Measurements from ENCODE around the gene ONECUT2.

ONECUT2 gene

GRCh38 chr18:57438743-57439608 is 3.8 kb downstream of the ONECUT2 start:
- Histone ChIP-seq H3K27me3 (ENCODE audit: control insufficient read depth in 1 of 2, insufficient read depth in 2 of 2, low read length in 2 of 2) (peaks cover 78 to 90% of the 10 kb centered on the region in 2 donors), H3K4me1 (ENCODE audit: control insufficient read depth, insufficient read depth, low read length) (peaks cover 52% of the 10 kb centered on the region), H3K27ac (ENCODE audit: low read length) (no peak overlapping the region), H3K9me3 (ENCODE audit: control insufficient read depth in 2 of 2, low read length in 2 of 2) (no peaks in the 10 kb centered on the region), H3K9ac (ENCODE audit: low read length in 2 of 2) (no peak overlapping the region), H3K4me3 (ENCODE audit: low read length in 2 of 2) (no peak overlapping the region), H3K36me3 (ENCODE audit: control insufficient read depth in 2 of 2, insufficient read depth in 2 of 2, low read length in 2 of 2) (no peaks in the 10 kb centered on the region)

- Histone ChIP-seq H3K27me3 (ENCODE audit: control insufficient read depth in 1 of 2, insufficient read depth in 2 of 2, low read length in 2 of 2) (peaks cover 73 to 90% of the 10 kb centered on the region in 2 donors), H3K4me1 (ENCODE audit: control insufficient read depth, insufficient read depth, low read length) (peaks cover 46% of the 10 kb centered on the region), H3K9ac (ENCODE audit: low read length in 2 of 2) (no peak overlapping the region), H3K4me3 (ENCODE audit: low read length in 2 of 2) (peak overlapping the region in 1 of 2 donors; percentile 19), H3K36me3 (ENCODE audit: control insufficient read depth in 2 of 2, insufficient read depth in 2 of 2, low read length in 2 of 2) (no peaks in the 10 kb centered on the region), H3K27ac (ENCODE audit: low read length) (no peak overlapping the region), H3K9me3 (ENCODE audit: control insufficient read depth in 2 of 2, low read length in 2 of 2) (no peaks in the 10 kb centered on the region)
Measured at GRCh38 chr18:57439609-57439968, 4.4 kb downstream of the ONECUT2 start.

DNA sequence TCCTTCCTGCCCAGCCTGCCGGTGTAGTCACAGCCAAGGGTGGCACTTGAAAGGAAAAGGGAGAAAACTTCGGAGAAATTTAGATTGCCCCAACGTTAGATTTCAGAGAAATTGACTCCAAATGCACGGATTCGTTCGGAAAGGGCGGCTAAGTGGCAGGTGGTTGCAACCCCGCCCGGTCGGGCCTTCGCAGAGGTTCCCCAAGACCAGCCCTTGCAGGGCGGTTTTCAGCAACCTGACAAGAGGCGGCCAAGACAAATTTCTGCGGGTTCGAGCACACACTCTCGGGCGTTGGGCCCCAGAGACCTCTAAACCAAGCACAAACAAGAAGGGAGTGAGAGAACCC is 4.8 kb downstream of the ONECUT2 start:
- peaks cover 69 to 89% of the 10 kb centered on the region in 2 donors for H3K27me3 ChIP-seq (ENCODE audit: control insufficient read depth in 1 of 2, insufficient read depth in 2 of 2, low read length in 2 of 2)
- no peaks in the 10 kb centered on the region for H3K9me3 ChIP-seq (ENCODE audit: control insufficient read depth in 2 of 2, low read length in 2 of 2)
- H3K4me1 ChIP-seq (ENCODE audit: control insufficient read depth, insufficient read depth, low read length): peaks cover 43% of the 10 kb centered on the region
- H3K36me3 ChIP-seq (ENCODE audit: control insufficient read depth in 2 of 2, insufficient read depth in 2 of 2, low read length in 2 of 2): no peaks in the 10 kb centered on the region
- H3K9ac ChIP-seq (ENCODE audit: low read length in 2 of 2): no peak overlapping the region
- no peak overlapping the region for H3K27ac ChIP-seq (ENCODE audit: low read length)
- peak overlapping the region in 1 of 2 donors; percentile 19 for H3K4me3 ChIP-seq (ENCODE audit: low read length in 2 of 2)

DNA sequence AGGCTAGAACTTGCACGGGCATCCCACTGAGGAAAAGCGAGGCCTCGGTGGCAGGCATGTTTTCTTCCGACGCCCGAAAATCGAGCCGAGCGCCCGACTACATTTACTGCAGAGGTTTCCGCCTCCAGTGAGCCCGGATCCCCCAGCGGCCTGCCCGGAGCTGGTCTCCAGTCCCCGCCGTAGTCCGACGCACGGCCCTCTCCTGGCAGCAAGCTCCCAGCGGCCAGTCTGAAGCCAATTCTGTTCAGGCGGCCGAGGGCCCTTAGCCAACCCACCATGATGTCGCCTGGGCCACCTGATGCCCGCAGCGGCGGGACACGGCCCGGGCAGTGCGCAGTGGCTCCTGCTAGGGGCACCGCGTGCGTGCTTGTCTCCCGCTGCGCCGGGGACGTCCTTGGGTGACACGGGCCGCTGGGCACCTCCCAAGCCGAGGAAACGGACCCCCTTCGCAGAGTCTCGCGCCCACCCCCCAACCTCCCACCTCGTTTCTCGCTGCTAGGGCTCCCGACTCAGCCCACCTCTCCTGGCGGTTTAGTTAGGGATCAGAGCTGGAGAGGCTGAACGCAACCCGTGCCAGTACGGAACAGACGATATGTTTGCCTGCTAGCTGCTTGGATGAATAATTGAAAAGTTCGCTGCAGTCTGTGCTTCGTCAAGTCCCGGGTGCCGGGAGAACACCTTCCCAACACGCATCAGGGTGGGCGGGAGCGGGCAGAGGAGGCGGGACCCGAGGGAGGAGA is 5.3 kb downstream of the ONECUT2 start:
- H3K36me3 ChIP-seq (ENCODE audit: control insufficient read depth in 2 of 2, insufficient read depth in 2 of 2, low read length in 2 of 2): no peaks in the 10 kb centered on the region
- peaks cover 69 to 90% of the 10 kb centered on the region in 2 donors for H3K27me3 ChIP-seq (ENCODE audit: control insufficient read depth in 1 of 2, insufficient read depth in 2 of 2, low read length in 2 of 2)
- no peak overlapping the region for H3K4me3 ChIP-seq (ENCODE audit: low read length in 2 of 2)
- peaks cover 41% of the 10 kb centered on the region for H3K4me1 ChIP-seq (ENCODE audit: control insufficient read depth, insufficient read depth, low read length)
- no peak overlapping the region for H3K9ac ChIP-seq (ENCODE audit: low read length in 2 of 2)
- H3K27ac ChIP-seq (ENCODE audit: low read length): no peak overlapping the region
- H3K9me3 ChIP-seq (ENCODE audit: control insufficient read depth in 2 of 2, low read length in 2 of 2): no peaks in the 10 kb centered on the region

GRCh38 chr18:57441071-57441794 is 6.1 kb downstream of the ONECUT2 start:
- no peak overlapping the region for H3K27ac ChIP-seq (ENCODE audit: low read length)
- no peaks in the 10 kb centered on the region for H3K9me3 ChIP-seq (ENCODE audit: control insufficient read depth in 2 of 2, low read length in 2 of 2)
- no peaks in the 10 kb centered on the region for H3K36me3 ChIP-seq (ENCODE audit: control insufficient read depth in 2 of 2, insufficient read depth in 2 of 2, low read length in 2 of 2)
- peaks cover 72 to 92% of the 10 kb centered on the region in 2 donors for H3K27me3 ChIP-seq (ENCODE audit: control insufficient read depth in 1 of 2, insufficient read depth in 2 of 2, low read length in 2 of 2)
- peaks cover 36% of the 10 kb centered on the region for H3K4me1 ChIP-seq (ENCODE audit: control insufficient read depth, insufficient read depth, low read length)
- H3K9ac ChIP-seq (ENCODE audit: low read length in 2 of 2): no peak overlapping the region
- H3K4me3 ChIP-seq (ENCODE audit: low read length in 2 of 2): no peak overlapping the region

DNA sequence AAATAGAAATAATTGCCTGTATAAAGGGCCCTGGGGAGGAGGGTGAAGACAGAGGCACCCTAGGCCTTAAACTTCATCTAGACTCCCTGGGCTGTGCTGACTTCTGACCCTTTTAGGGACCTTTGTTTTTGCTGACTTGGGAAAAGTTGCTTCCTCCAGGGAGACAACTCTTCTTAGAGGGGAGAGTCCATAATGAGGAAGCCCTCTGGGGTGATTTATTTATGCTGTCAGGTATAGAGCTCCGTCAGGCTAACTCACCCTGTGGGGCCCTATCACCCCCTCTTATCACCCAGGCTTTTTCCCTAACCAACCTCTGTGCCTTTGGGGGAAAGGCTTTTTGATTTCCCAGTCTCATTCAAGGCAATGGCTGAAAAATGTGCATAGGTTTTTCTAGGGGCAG is 8.1 kb downstream of the ONECUT2 start:
- Histone ChIP-seq H3K9ac (ENCODE audit: low read length in 2 of 2) (no peak overlapping the region), H3K4me1 (ENCODE audit: control insufficient read depth, insufficient read depth, low read length) (peaks cover 22% of the 10 kb centered on the region), H3K27me3 (ENCODE audit: control insufficient read depth in 1 of 2, insufficient read depth in 2 of 2, low read length in 2 of 2) (peaks cover 64 to 83% of the 10 kb centered on the region in 2 donors), H3K9me3 (ENCODE audit: control insufficient read depth in 2 of 2, low read length in 2 of 2) (no peaks in the 10 kb centered on the region), H3K27ac (ENCODE audit: low read length) (no peak overlapping the region), H3K36me3 (ENCODE audit: control insufficient read depth in 2 of 2, insufficient read depth in 2 of 2, low read length in 2 of 2) (no peaks in the 10 kb centered on the region), H3K4me3 (ENCODE audit: low read length in 2 of 2) (no peak overlapping the region)

- H3K9me3 ChIP-seq (ENCODE audit: control insufficient read depth in 2 of 2, low read length in 2 of 2): no peaks in the 10 kb centered on the region
- peaks cover 60 to 78% of the 10 kb centered on the region in 2 donors for H3K27me3 ChIP-seq (ENCODE audit: control insufficient read depth in 1 of 2, insufficient read depth in 2 of 2, low read length in 2 of 2)
- peaks cover 20% of the 10 kb centered on the region for H3K4me1 ChIP-seq (ENCODE audit: control insufficient read depth, insufficient read depth, low read length)
- H3K27ac ChIP-seq (ENCODE audit: low read length): no peak overlapping the region
- H3K36me3 ChIP-seq (ENCODE audit: control insufficient read depth in 2 of 2, insufficient read depth in 2 of 2, low read length in 2 of 2): no peaks in the 10 kb centered on the region
- no peak overlapping the region for H3K9ac ChIP-seq (ENCODE audit: low read length in 2 of 2)
- H3K4me3 ChIP-seq (ENCODE audit: low read length in 2 of 2): no peak overlapping the region
Measured at GRCh38 chr18:57443702-57444101, 8.5 kb downstream of the ONECUT2 start.

DNA sequence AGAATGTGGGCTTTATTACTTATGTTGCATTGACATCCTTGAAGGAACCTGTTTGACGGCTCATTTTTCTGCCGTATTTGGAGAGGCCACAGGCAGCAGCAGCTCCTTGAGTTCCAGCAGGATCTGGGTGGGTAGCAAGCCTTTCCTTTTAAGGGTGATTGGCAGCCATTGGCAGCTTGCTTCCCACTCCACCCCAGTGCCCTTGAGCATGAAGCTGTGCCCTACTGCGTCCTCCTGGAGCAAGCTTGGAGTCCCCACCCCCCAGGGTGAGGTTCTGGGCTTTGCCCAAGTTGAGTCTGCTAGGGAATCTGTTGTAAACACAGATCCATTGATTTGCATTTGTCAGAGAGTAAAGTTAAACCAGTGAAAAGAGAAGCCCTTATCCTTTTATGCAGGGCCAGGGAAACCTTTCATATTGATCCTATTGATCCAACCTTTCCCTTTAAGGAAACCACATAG is 9.2 kb downstream of the ONECUT2 start:
- H3K27ac ChIP-seq (ENCODE audit: low read length): no peak overlapping the region
- peaks cover 16% of the 10 kb centered on the region for H3K4me1 ChIP-seq (ENCODE audit: control insufficient read depth, insufficient read depth, low read length)

GRCh38 chr18:57445488-57446319 is 10.5 kb downstream of the ONECUT2 start:
- H3K9me3 ChIP-seq (ENCODE audit: control insufficient read depth in 2 of 2, low read length in 2 of 2): peaks cover 0 to 3% of the 10 kb centered on the region in 2 donors
- H3K27ac ChIP-seq (ENCODE audit: low read length): no peak overlapping the region
- peaks cover 45 to 58% of the 10 kb centered on the region in 2 donors for H3K27me3 ChIP-seq (ENCODE audit: control insufficient read depth in 1 of 2, insufficient read depth in 2 of 2, low read length in 2 of 2)
- no peak overlapping the region for H3K9ac ChIP-seq (ENCODE audit: low read length in 2 of 2)
- no peak overlapping the region for H3K4me3 ChIP-seq (ENCODE audit: low read length in 2 of 2)
- no peaks in the 10 kb centered on the region for H3K36me3 ChIP-seq (ENCODE audit: control insufficient read depth in 2 of 2, insufficient read depth in 2 of 2, low read length in 2 of 2)
- H3K4me1 ChIP-seq (ENCODE audit: control insufficient read depth, insufficient read depth, low read length): peaks cover 3% of the 10 kb centered on the region

More for the DNA sequence above, 9.2 kb downstream of the ONECUT2 start:
- Histone ChIP-seq H3K36me3 (ENCODE audit: control insufficient read depth in 2 of 2, insufficient read depth in 2 of 2, low read length in 2 of 2) (no peaks in the 10 kb centered on the region), H3K4me3 (ENCODE audit: low read length in 2 of 2) (no peak overlapping the region), H3K9ac (ENCODE audit: low read length in 2 of 2) (no peak overlapping the region), H3K27me3 (ENCODE audit: control insufficient read depth in 1 of 2, insufficient read depth in 2 of 2, low read length in 2 of 2) (peaks cover 53 to 72% of the 10 kb centered on the region in 2 donors), H3K9me3 (ENCODE audit: control insufficient read depth in 2 of 2, low read length in 2 of 2) (no peaks in the 10 kb centered on the region)

- Histone ChIP-seq H3K36me3 (ENCODE audit: control insufficient read depth in 2 of 2, insufficient read depth in 2 of 2, low read length in 2 of 2) (no peaks in the 10 kb centered on the region), H3K4me1 (ENCODE audit: control insufficient read depth, insufficient read depth, low read length) (no peaks in the 10 kb centered on the region), H3K4me3 (ENCODE audit: low read length in 2 of 2) (no peak overlapping the region), H3K27ac (ENCODE audit: low read length) (no peak overlapping the region), H3K9me3 (ENCODE audit: control insufficient read depth in 2 of 2, low read length in 2 of 2) (peaks cover 0 to 3% of the 10 kb centered on the region in 2 donors), H3K27me3 (ENCODE audit: control insufficient read depth in 1 of 2, insufficient read depth in 2 of 2, low read length in 2 of 2) (peaks cover 39 to 52% of the 10 kb centered on the region in 2 donors), H3K9ac (ENCODE audit: low read length in 2 of 2) (no peak overlapping the region)
Measured at GRCh38 chr18:57446322-57446721, 11.1 kb downstream of the ONECUT2 start.

All from stomach smooth muscle (tissue), 2 donors.